ENCODE results near the gene PCP2.

Gene PCP2

GRCh38 chr19:7669641-7670040 lies 36.1 kb upstream of the PCP2 start:
- TF ChIP-seq POLR2AphosphoS5 (IDR thresholded peaks at IDR 0.05; ENCODE audit: borderline replicate concordance, low read depth, low read length) (no peak), EZH2 (IDR thresholded peaks at IDR 0.05) (no peak)
- no peaks in the 10 kb centered on the region for H3K36me3 ChIP-seq (ENCODE audit: insufficient read depth, low read length)
- no peaks in the 10 kb centered on the region; the same call in 1 of the 2 replicates for H3K9me3 ChIP-seq (ENCODE audit: low read depth, low read length)
- H3K4me3 ChIP-seq, result no peak overlapping the region
- H3K9ac ChIP-seq (ENCODE audit: insufficient read length), result no peak overlapping the region
- no peak for DNase-seq (ENCODE audit: low read depth, low spot score)
- no peak overlapping the region for H3K27ac ChIP-seq

- Histone ChIP-seq H3K36me3 (ENCODE audit: insufficient read depth, low read length) (no peaks in the 10 kb centered on the region), H3K9ac (ENCODE audit: insufficient read length) (no peak within 1 kb of the TSS), H3K4me3 (no peak within 1 kb of the TSS), H3K27ac (no peak within 1 kb of the TSS), H3K9me3 (ENCODE audit: low read depth, low read length) (no peaks in the 10 kb centered on the region)
- DNase-seq (ENCODE audit: low read depth, low spot score), result no peak
- no peak for TF ChIP-seq FOXP2 (optimal IDR thresholded peaks at IDR 0.05; ENCODE audit: control extremely low read depth, extremely low read length, insufficient read depth)
- no peak for TF ChIP-seq POLR2AphosphoS5 (IDR thresholded peaks at IDR 0.05; ENCODE audit: borderline replicate concordance, low read depth, low read length)
- TF ChIP-seq EZH2 (IDR thresholded peaks at IDR 0.05), result no peak
These were observed 35.3 kb upstream of the PCP2 start, which contains the start of gene RETN for GRCh38 chr19:7668842-7669241. Gene RETN (plus strand): TSS chr19:7669049. CDS start chr19:7669327, 278 bp downstream.

GRCh38 chr19:7665076-7665475 lies 31.6 kb upstream of the PCP2 start:
- H3K9ac ChIP-seq (ENCODE audit: insufficient read length), result no peak overlapping the region
- H3K4me3 ChIP-seq, result no peak overlapping the region
- H3K27ac ChIP-seq, result no peak overlapping the region
- TF ChIP-seq EZH2 (IDR thresholded peaks at IDR 0.05), result no peak
- TF ChIP-seq FOXP2 (optimal IDR thresholded peaks at IDR 0.05; ENCODE audit: control extremely low read depth, extremely low read length, insufficient read depth), result no peak
- TF ChIP-seq POLR2AphosphoS5 (IDR thresholded peaks at IDR 0.05; ENCODE audit: borderline replicate concordance, low read depth, low read length), result no peak
- no peaks in the 10 kb centered on the region for H3K9me3 ChIP-seq (ENCODE audit: low read depth, low read length)
- DNase-seq (ENCODE audit: low read depth, low spot score), result no peak
- no peaks in the 10 kb centered on the region for H3K36me3 ChIP-seq (ENCODE audit: insufficient read depth, low read length)

- H3K27ac ChIP-seq, result no peak overlapping the region
- H3K9me3 ChIP-seq (ENCODE audit: low read depth, low read length), result no peaks in the 10 kb centered on the region
- DNase-seq (ENCODE audit: low read depth, low spot score), result no peak
- H3K36me3 ChIP-seq (ENCODE audit: insufficient read depth, low read length), result no peaks in the 10 kb centered on the region
- no peak overlapping the region for H3K9ac ChIP-seq (ENCODE audit: insufficient read length)
- H3K4me3 ChIP-seq, result no peak overlapping the region
- TF ChIP-seq EZH2 (IDR thresholded peaks at IDR 0.05) (no peak), FOXP2 (optimal IDR thresholded peaks at IDR 0.05; ENCODE audit: control extremely low read depth, extremely low read length, insufficient read depth) (no peak), POLR2AphosphoS5 (IDR thresholded peaks at IDR 0.05; ENCODE audit: borderline replicate concordance, low read depth, low read length) (no peak)
These were observed 30.2 kb upstream of the PCP2 start for GRCh38 chr19:7663706-7664105.

GRCh38 chr19:7662657-7663056 lies 29.1 kb upstream of the PCP2 start:
- no peaks in the 10 kb centered on the region for H3K9me3 ChIP-seq (ENCODE audit: low read depth, low read length)
- no peak for DNase-seq (ENCODE audit: low read depth, low spot score)
- TF ChIP-seq FOXP2 (optimal IDR thresholded peaks at IDR 0.05; ENCODE audit: control extremely low read depth, extremely low read length, insufficient read depth) (no peak), EZH2 (IDR thresholded peaks at IDR 0.05) (no peak), POLR2AphosphoS5 (IDR thresholded peaks at IDR 0.05; ENCODE audit: borderline replicate concordance, low read depth, low read length) (no peak)
- H3K4me3 ChIP-seq, result no peak overlapping the region
- H3K36me3 ChIP-seq (ENCODE audit: insufficient read depth, low read length), result no peaks in the 10 kb centered on the region
- H3K9ac ChIP-seq (ENCODE audit: insufficient read length), result no peak overlapping the region
- no peak overlapping the region for H3K27ac ChIP-seq

GRCh38 chr19:7661744-7662538 lies 28.4 kb upstream of the PCP2 start:
- H3K4me3 ChIP-seq, result no peak overlapping the region
- H3K9ac ChIP-seq (ENCODE audit: insufficient read length), result no peak overlapping the region
- H3K27ac ChIP-seq, result no peak overlapping the region
- no peaks in the 10 kb centered on the region for H3K36me3 ChIP-seq (ENCODE audit: insufficient read depth, low read length)
- no peaks in the 10 kb centered on the region for H3K9me3 ChIP-seq (ENCODE audit: low read depth, low read length)
- TF ChIP-seq EZH2 (IDR thresholded peaks at IDR 0.05) (no peak), FOXP2 (optimal IDR thresholded peaks at IDR 0.05; ENCODE audit: control extremely low read depth, extremely low read length, insufficient read depth) (no peak), POLR2AphosphoS5 (IDR thresholded peaks at IDR 0.05; ENCODE audit: borderline replicate concordance, low read depth, low read length) (no peak)
- no peak for DNase-seq (ENCODE audit: low read depth, low spot score)

- Histone ChIP-seq H3K4me3 (no peak overlapping the region), H3K27ac (no peak overlapping the region)
These were observed 24.7 kb upstream of the PCP2 start for GRCh38 chr19:7658219-7658686.

GRCh38 chr19:7657131-7657751 lies 23.7 kb upstream of the PCP2 start:
- no peak for DNase-seq (ENCODE audit: low read depth, low spot score)
- no peaks in the 10 kb centered on the region for H3K9me3 ChIP-seq (ENCODE audit: low read depth, low read length)
- TF ChIP-seq POLR2AphosphoS5 (IDR thresholded peaks at IDR 0.05; ENCODE audit: borderline replicate concordance, low read depth, low read length) (no peak), FOXP2 (optimal IDR thresholded peaks at IDR 0.05; ENCODE audit: control extremely low read depth, extremely low read length, insufficient read depth) (no peak), EZH2 (IDR thresholded peaks at IDR 0.05) (no peak)
- no peak overlapping the region for H3K9ac ChIP-seq (ENCODE audit: insufficient read length)
- H3K36me3 ChIP-seq (ENCODE audit: insufficient read depth, low read length), result no peaks in the 10 kb centered on the region
- no peak overlapping the region for H3K27ac ChIP-seq
- no peak overlapping the region for H3K4me3 ChIP-seq

More at GRCh38 chr19:7658219-7658686, 24.7 kb upstream of the PCP2 start:
- DNase-seq (ENCODE audit: low read depth, low spot score), result no peak
- no peaks in the 10 kb centered on the region for H3K36me3 ChIP-seq (ENCODE audit: insufficient read depth, low read length)
- no peak overlapping the region for H3K9ac ChIP-seq (ENCODE audit: insufficient read length)
- no peaks in the 10 kb centered on the region for H3K9me3 ChIP-seq (ENCODE audit: low read depth, low read length)
- TF ChIP-seq FOXP2 (optimal IDR thresholded peaks at IDR 0.05; ENCODE audit: control extremely low read depth, extremely low read length, insufficient read depth) (no peak), POLR2AphosphoS5 (IDR thresholded peaks at IDR 0.05; ENCODE audit: borderline replicate concordance, low read depth, low read length) (no peak), EZH2 (IDR thresholded peaks at IDR 0.05) (no peak)

Measured in SK-N-MC (cell line).